ENCODE measurements around the gene CTNNBL1. TPM values are rescaled to one million over a fixed set of nuclear protein-coding genes. Genes with fewer than 3 reads are reported as not detected.

The CTNNBL1 gene
- total RNA-seq, 1 donor from 2014 or later, result 80.0 TPM

GRCh38 chr20:37913567-37914366, 219.9 kb downstream of the CTNNBL1 start:
- intact Hi-C loops (cut with micrococcal nuclease), result loop anchor here (10.0 kb wide), 1 partner anchor 349 kb away; no protein-coding TSS in a partner anchor

GRCh38 chr20:37914367-37914671, 220.5 kb downstream of the CTNNBL1 start:
- intact Hi-C loops (cut with micrococcal nuclease), result loop anchor here (10.0 kb wide), 1 partner anchor 350 kb away; no protein-coding TSS in a partner anchor

GRCh38 chr20:37914672-37915433, 221.0 kb downstream of the CTNNBL1 start:
- intact Hi-C loops (cut with micrococcal nuclease), result loop anchor here (10.0 kb wide), 1 partner anchor 350 kb away; no protein-coding TSS in a partner anchor

GRCh38 chr20:37915434-37915787, 221.6 kb downstream of the CTNNBL1 start:
- intact Hi-C loops (cut with micrococcal nuclease), result loop anchor here (10.0 kb wide), 1 partner anchor 351 kb away; no protein-coding TSS in a partner anchor

- intact Hi-C loops (cut with micrococcal nuclease), result loop anchor here (10.0 kb wide), 1 partner anchor 351 kb away; no protein-coding TSS in a partner anchor
These were observed 222.2 kb downstream of the CTNNBL1 start for GRCh38 chr20:37915800-37916570.

GRCh38 chr20:37917461-37917860, 223.6 kb downstream of the CTNNBL1 start:
- intact Hi-C loops (cut with micrococcal nuclease), result loop anchor here (10.0 kb wide), 1 partner anchor 353 kb away; no protein-coding TSS in a partner anchor

GRCh38 chr20:37918035-37918434, 224.2 kb downstream of the CTNNBL1 start:
- intact Hi-C loops (cut with micrococcal nuclease), result loop anchor here (10.0 kb wide), 1 partner anchor 353 kb away; no protein-coding TSS in a partner anchor

- intact Hi-C loops (cut with micrococcal nuclease), result loop anchor here (10.0 kb wide), 1 partner anchor 355 kb away; no protein-coding TSS in a partner anchor
These were observed 225.7 kb downstream of the CTNNBL1 start for GRCh38 chr20:37919389-37920040.

GRCh38 chr20:37920270-37920669, 226.4 kb downstream of the CTNNBL1 start:
- intact Hi-C loops (cut with micrococcal nuclease), result no loop called here

GRCh38 chr20:37920679-37921322, 227.0 kb downstream of the CTNNBL1 start:
- intact Hi-C loops (cut with micrococcal nuclease), result no loop called here

GRCh38 chr20:37921341-37921929, 227.6 kb downstream of the CTNNBL1 start:
- intact Hi-C loops (cut with micrococcal nuclease), result no loop called here

Other genes starting within 250 kb of the CTNNBL1 start
- not detected in 2 replicates for gene NNAT, start 172.8 kb upstream of the CTNNBL1 start, total RNA-seq
- gene BLCAP, start 166.2 kb upstream of the CTNNBL1 start, total RNA-seq, result 40.0 and 42.9 TPM in 2 replicates
- 0.15 and 0.39 TPM in 2 replicates for gene VSTM2L, start 209.1 kb downstream of the CTNNBL1 start, total RNA-seq

Measured in T-helper 1 cell treated with Interleukin-12 subunit alpha and Interleukin-12 subunit beta and Interleukin-4 antibody, amounts not matched to agents 30 ng/mL and 1 ng/mL, for 36 hours (primary cell).